Adrenal gland (tissue), 5 donors: ENCODE measurements around the gene ADSS1.

Experiments used
- POLR2A ChIP-seq, 2 donors: fragments of 450-650 bp; IDR thresholded peaks; one replicate each; pipeline ENCODE4 v1.6.1; 2017; ENCODE audit warnings: antibody characterized with exemption in 2 of 2, mild to moderate bottlenecking in 2 of 2, moderate library complexity in 1 of 2
- TF ChIP-seq, protein P1 (sequence below), 6 experiments: fragments of 450-650 bp in 4 of 6; fragments of 200-600 bp in 2 of 6; sonication (generic) in 1 of 6; IDR thresholded peaks; 1 replicate in 5 of 6; 2 replicates in 1 of 6; pipeline versions ENCODE4 v1.5.1 to v1.8.0; 2016 to 2021; ENCODE audit warnings: antibody characterized with exemption in 6 of 6, mild to moderate bottlenecking in 2 of 6, moderate library complexity in 1 of 6
- donor health status: DM: no; HTN: no; CAD: no.

DNA sequence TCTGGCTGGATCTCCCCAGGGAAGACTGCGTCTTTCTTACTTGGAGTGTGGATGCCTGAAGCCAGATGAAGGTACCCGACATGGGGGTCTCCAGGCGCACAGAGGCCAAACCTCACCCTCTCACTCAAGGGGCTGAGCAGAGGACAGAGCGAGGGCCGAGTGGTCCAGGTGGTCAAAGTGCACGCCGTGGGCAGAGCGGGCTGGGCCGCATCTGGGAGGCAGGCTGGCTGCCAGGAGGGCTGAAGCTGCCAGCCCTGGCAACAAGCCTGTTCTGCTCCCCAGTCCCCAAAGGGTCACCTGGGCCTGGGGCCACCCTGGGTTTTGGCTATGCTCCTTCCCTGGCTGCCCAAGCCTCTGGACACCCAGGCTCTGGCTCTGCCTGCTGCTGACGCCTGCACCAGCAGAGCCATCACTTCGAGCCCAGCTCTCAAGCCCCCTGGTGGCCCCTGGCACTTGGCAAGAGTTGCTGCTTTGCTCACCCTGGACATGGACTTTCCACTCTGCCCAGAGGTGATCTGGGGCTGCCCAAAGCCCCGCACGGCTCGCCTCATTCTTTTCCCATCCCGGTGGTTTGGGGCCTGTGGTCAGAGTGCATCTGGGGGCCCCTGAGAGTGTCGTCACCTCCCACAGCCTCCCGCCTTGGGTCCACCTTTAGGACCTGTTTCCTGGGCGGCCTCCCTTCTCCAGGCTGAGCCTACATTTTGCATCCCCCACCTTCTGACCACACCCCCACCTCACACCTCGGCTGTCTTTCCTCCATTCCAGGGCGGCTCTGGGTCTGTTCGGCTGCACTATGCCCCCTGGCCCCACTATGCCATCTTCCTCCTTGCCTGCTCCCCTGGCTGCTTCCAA, 2.8 kb downstream of the ADSS1 start:
- TF ChIP-seq, protein P1, sequence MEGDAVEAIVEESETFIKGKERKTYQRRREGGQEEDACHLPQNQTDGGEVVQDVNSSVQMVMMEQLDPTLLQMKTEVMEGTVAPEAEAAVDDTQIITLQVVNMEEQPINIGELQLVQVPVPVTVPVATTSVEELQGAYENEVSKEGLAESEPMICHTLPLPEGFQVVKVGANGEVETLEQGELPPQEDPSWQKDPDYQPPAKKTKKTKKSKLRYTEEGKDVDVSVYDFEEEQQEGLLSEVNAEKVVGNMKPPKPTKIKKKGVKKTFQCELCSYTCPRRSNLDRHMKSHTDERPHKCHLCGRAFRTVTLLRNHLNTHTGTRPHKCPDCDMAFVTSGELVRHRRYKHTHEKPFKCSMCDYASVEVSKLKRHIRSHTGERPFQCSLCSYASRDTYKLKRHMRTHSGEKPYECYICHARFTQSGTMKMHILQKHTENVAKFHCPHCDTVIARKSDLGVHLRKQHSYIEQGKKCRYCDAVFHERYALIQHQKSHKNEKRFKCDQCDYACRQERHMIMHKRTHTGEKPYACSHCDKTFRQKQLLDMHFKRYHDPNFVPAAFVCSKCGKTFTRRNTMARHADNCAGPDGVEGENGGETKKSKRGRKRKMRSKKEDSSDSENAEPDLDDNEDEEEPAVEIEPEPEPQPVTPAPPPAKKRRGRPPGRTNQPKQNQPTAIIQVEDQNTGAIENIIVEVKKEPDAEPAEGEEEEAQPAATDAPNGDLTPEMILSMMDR (IDR thresholded peaks at IDR 0.05): no peak
- TF ChIP-seq POLR2A (IDR thresholded peaks at IDR 0.05): no peak
